Suprapubic skin (tissue), 3 donors: ENCODE results near the gene MOB3A.

ENCODE experiments used
- CTCF ChIP-seq, 2 donors: fragments of 200-600 bp in 1 of 2; fragments of 450-650 bp in 1 of 2; sonication (generic) in 1 of 2; IDR thresholded peaks; one replicate each; pipeline ENCODE4 v1.5.1; 2016 to 2019; ENCODE audit warnings: antibody characterized with exemption in 2 of 2, mild to moderate bottlenecking in 1 of 2, moderate library complexity in 1 of 2
- POLR2AphosphoS5 ChIP-seq, 3 donors: sonication (generic); formaldehyde crosslinking; IDR thresholded peaks; one replicate each; pipeline ENCODE4 v1.6.1; 2017; ENCODE audit warnings: antibody characterized with exemption in 3 of 3

- TF ChIP-seq CTCF (IDR thresholded peaks at IDR 0.05) (no peak), POLR2AphosphoS5 (IDR thresholded peaks at IDR 0.05) (no peak)
Observed at GRCh38 chr19:2021453-2022140, 74.5 kb downstream of the MOB3A start.
